ENCODE results near the gene PPP6C. TPM values are rescaled to one million over a fixed set of nuclear protein-coding genes. Genes with fewer than 3 reads are reported as not detected.
"Not testable (repeated sequence)": the region's sequence is repeated elsewhere in the genome, so short reads cannot be mapped to it uniquely, and the experiment has no call there.

Gene PPP6C
- 16.4 TPM for total RNA-seq

- DNase-seq (ENCODE audit: low read depth in 2 of 3, low spot score in 2 of 3) = peak; percentile 96 to 98 (median 98)
Measured at GRCh38 chr9:125189361-125190289, at the start of gene PPP6C. Gene PPP6C (minus strand): TSS chr9:125189803. CDS start chr9:125189718, 85 bp downstream.

DNA sequence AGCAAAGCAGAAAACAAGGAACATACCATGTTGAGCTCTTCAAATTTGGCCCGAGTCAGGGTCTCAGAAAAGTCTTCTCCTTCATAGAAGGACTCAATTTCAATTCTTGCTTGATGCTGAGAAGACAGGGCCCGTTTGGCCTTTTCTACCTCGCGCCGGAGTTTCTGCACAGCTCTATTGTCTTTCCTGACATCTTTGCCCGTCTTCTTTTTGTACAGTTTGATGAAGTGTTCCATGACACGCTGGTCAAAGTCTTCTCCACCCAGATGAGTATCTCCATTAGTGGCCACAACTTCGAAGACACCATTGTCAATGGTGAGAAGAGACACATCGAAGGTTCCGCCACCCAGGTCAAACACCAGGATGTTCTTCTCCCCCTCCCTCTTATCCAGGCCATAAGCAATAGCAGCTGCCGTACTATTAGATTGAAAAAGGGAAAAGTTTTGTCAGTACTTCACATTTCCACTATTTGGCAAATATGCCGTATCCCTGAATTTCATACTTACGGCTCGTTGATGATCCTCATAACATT lies 49.4 kb upstream of the PPP6C start:
- DNase-seq (ENCODE audit: low read depth in 2 of 3, low spot score in 2 of 3) = no peak

DNA sequence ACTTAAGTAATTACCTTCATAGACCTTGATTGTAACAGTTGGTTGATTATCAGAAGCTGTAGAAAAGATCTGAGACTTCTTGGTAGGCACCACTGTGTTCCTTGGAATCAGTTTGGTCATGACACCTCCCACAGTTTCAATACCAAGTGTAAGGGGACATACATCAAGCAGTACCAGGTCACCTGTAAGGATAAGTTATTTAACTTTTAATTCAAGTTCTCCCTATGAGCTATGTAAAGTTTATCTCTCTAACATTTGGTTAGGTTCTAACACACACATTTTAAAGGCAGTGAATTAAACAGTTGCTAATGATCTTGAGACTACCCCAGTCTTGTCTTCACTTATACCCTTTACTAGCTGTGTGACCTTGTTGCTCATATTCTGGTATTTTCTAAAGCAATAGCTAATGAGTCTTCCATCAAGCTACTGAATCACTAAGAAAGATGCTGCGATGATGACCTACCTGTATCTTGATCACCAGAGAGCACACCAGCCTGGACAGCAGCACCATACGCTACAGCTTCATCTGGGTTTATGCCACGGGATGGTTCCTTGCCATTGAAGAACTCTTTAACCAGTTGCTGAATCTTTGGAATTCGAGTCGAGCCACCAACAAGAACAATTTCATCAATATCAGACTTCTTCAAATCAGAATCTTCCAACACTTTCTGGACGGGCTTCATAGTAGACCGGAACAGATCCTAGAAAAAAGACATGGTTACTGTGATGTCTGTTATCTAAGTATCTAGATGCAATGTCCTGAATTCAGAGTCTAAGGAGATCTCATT lies 48.7 kb upstream of the PPP6C start:
- no peak for DNase-seq (ENCODE audit: low read depth in 2 of 3, low spot score in 2 of 3)

DNA sequence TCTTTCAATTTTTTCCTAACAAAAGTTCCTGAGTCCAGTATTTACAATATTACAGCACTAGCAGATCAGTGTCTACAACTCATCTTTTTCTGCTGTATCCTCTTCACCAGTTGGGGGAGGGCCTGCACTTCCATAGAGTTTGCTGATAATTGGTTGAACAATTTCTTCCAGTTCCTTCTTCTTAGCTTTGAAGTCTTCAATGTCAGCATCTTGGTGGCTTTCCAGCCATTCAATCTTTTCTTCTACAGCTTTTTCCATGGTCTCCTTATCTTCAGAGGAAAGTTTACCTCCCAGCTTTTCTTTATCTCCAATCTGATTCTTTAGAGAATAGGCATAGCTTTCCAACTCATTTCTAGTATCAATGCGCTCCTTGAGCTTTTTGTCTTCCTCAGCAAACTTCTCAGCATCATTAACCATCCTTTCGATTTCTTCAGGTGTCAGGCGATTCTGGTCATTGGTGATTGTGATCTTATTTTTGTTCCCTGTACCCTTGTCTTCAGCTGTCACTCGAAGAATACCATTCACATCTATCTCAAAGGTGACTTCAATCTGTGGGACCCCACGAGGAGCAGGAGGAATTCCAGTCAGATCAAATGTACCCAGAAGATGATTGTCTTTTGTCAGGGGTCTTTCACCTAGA lies 47.0 kb upstream of the PPP6C start:
- DNase-seq (ENCODE audit: low read depth in 2 of 3, low spot score in 2 of 3) = not testable (repeated sequence)

DNA sequence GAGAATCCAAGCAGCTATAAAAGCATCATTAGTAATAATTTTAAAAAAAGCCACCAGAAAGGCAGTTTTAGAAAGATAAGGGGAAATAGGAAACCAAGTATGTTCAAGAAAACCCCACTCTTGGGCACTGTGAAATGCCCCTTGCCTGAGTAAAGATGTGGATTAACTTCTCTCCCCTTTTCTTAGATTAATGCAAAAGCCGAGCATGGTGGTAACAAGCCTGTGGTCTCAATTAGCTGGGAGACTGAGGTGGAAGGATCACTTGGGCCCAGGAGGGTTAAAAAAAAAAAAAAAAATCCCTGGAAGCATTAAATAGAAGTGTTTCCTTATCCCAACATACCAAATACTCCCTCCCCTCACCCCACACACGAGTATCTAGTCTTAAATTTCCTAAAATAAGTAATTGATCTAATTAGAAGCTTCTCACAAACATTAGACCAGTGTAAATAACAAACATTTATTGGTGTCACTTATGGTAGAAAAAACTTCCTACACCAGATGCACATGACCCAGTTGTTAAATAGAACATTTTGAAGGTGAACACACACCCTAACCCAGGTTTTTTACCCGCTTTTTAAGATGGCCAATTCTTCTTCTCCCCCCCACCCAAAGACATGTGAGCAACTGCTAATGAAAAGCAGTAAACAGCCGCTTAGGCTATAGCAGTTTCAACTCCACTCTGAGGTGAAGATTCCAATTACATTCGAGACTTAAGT lies 46.4 kb upstream of the PPP6C start:
- peak in 1 of 3 donors; percentile 51 for DNase-seq (ENCODE audit: low read depth in 2 of 3, low spot score in 2 of 3)

DNA sequence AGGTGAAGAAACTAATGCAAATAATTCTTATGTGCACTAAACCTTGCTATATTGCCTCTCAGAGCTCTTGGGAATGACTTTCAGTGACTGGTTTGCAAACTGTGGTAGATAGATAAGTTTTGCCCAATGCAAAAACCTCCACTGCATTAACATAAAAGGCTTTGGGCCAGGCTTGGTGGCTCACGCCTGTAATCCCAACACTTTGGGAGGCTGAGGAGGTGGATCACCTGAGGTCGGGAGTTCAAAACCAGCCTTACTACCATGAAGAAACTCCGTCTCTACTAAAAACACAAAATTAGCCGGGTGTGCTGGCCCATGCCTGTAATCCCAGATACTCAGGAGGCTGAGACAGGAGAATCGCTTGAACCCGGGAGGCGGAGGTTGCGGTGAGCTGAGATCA lies 44.5 kb upstream of the PPP6C start:
- DNase-seq (ENCODE audit: low read depth in 2 of 3, low spot score in 2 of 3) = not testable (repeated sequence)

DNA sequence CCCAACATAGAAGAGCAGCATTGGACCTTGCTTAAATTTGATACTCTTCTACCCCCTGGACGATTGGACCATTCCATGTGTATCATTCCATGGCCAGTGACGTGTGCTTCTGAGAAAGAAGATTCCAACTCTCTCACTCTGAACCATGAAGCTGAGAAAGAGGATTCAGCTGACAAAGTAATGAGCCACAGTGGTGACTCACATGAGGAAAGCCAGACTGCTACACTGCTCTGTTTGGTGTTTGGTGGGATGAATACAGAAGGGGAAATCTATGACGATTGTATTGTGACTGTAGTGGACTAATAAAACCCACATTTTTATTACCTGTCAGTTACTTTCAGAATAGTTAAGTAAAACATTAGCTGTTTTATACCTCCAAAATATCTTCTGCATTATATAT lies 44.1 kb upstream of the PPP6C start:
- no peak for DNase-seq (ENCODE audit: low read depth in 2 of 3, low spot score in 2 of 3)

GRCh38 chr9:125227761-125228160 lies 38.2 kb upstream of the PPP6C start:
- no peak for DNase-seq (ENCODE audit: low read depth in 2 of 3, low spot score in 2 of 3)

GRCh38 chr9:125224858-125225257 lies 35.3 kb upstream of the PPP6C start:
- DNase-seq (ENCODE audit: low read depth in 2 of 3, low spot score in 2 of 3) = not testable (repeated sequence)

GRCh38 chr9:125218621-125219020 lies 29.0 kb upstream of the PPP6C start:
- DNase-seq (ENCODE audit: low read depth in 2 of 3, low spot score in 2 of 3) = no peak

DNA sequence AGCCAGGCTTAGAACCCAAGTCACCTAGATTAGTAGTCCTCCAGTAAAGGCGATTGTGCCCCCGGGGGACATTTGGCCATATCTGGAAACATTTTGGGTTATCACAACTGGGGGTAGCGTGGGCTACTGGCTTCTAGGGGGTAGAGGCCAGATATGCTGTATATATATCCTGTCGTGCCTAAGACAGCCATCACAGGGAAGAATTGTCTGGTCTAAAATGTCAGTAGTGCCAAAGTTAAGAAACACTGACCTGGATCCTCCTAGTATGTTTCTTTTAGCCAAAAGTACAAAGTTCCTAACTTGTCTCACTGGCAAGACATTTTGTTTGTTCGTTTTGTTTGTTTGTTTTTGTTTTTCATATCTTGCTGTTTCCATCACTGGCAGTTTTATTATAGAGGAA lies 24.6 kb upstream of the PPP6C start:
- DNase-seq (ENCODE audit: low read depth in 2 of 3, low spot score in 2 of 3) = no peak

DNA sequence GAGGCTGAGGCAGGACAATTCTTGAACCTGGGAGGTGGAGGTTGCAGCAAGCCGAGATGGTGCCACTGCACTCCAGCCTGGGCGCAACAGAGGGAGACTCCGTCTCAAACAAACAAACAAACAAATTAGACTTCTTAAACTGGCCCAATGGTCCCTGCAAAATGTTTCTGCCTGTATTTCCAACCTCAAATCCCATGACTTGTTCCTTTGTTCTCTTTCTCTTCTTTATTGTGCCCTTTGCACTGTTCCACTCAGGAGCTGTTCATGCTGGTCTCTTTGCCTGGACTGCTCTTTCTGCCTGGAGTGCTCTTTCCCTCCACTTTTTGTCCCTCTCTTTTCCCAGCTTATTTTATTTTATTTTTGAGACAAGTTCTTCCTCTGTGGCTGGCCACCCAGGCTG lies 14.9 kb upstream of the PPP6C start:
- no peak for DNase-seq (ENCODE audit: low read depth in 2 of 3, low spot score in 2 of 3)

GRCh38 chr9:125202846-125203618 lies 13.4 kb upstream of the PPP6C start:
- DNase-seq (ENCODE audit: low read depth in 2 of 3, low spot score in 2 of 3) = no peak

- peak; percentile 67 to 92 (median 92) for DNase-seq (ENCODE audit: low read depth in 2 of 3, low spot score in 2 of 3)
Measured at GRCh38 chr9:125200216-125201047, 10.8 kb upstream of the PPP6C start, which contains the start of gene RABEPK. Gene RABEPK (plus strand): TSS chr9:125200542. CDS start chr9:125203014, 2,472 bp downstream.

DNA sequence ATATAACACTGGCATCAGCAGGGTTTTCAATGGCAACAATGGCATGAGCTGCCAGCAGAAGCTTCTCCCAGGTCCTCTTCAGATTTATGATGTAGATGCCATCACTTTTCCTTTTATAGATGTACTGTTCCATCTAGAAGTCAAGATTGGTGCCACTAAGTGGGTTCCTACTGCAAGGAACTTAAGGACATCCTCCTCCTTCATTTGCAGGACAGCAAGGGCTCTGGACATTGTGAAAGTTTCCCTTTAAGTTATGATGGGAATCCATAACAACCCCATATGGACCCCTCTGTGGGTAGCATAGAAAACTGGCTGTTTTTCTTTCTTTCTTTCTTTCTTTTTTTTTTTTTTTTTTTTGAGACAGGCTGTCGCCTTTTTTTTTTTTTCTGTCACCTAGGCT lies 6.0 kb upstream of the PPP6C start:
- not testable (repeated sequence) for DNase-seq (ENCODE audit: low read depth in 2 of 3, low spot score in 2 of 3)

GRCh38 chr9:125194466-125194865 lies 4.9 kb upstream of the PPP6C start:
- not testable (repeated sequence) for DNase-seq (ENCODE audit: low read depth in 2 of 3, low spot score in 2 of 3)

DNA sequence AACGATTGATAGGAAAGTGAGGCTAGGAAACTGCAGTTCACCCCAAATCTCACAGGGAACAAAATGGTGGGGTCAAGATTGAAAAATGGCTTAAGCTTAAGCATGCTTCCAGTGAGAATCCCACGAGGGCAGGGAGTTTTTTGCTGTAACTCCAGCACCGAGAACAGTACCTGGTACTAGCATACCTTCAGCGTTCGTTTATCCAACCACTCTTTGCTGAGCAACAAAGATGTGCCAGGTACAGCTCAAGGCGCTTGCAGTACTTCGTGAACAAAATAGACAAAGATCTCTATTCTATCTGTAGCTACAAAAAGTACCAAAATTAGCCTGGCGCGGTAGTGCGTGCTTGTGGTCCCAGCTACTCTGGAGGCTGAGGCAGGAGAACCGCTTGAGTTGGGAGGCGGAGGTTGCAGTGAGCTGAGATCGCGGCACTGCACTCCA lies 778 bp upstream of the PPP6C start:
- DNase-seq (ENCODE audit: low read depth in 2 of 3, low spot score in 2 of 3) = peak in 1 of 3 donors; percentile 18

DNA sequence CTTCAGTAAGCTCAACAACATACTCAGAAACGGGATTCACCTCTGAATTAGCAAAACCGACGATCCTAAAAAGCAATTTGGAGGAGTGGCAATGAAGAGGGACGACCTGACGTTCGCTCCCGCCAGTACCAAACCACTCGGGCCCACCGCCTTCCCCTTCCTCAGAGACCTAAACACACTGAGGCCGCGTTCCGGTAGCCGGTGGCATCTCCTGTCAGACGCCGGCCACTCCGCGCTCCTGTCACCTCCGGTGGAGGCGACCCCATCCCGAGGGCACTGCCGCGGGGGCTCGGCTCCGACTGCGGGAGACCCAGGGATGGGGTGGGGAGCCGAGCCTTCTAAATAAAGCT lies 617 bp downstream of the PPP6C start:
- peak in 2 of 3 donors; percentile 35 to 43 for DNase-seq (ENCODE audit: low read depth in 2 of 3, low spot score in 2 of 3)
